ENCODE results near the gene TNNI2.

DNA sequence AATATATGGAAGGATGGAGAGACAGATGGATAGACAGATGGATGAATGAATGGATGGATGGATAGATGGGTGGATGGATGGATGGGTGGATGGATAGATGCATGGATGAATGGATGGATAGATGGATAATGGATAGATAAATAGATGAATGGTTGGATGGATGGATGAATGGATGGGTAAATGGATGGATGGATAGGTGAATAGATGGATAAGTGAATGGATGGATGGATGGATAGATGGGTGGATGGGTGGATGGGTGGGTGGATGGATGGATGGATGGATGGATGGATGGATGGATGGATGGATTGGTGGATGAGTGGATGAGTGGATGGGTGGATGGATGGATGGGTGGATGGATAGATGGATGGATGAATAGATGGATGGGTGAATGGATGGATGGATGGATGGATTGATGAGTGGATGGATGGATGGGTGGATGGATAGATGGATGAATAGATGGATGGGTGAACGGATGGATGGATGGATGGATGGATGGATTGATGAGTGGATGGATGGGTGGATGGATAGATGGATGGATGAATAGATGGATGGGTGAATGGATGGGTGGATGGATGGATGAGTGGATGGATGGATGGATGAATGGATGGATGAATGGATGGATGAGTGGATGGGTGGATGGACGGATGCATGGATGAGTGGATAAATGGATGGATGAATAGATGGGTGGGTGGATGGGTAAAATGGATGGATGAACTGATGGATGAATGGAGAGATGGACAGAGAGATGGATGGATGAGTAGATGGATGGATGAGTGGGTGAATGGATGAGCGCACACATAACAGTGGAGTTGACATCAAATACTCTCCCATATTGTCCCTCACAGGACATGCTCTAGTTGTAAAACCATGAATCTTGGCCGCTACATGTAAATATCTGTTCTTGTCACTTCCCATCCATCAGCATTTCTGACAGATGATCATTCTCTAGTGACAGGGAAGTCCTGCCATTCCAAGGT, 22.9 kb downstream of the TNNI2 start:
- TF ChIP-seq ZBTB7A (tag by site-specific recombination; IDR thresholded peaks at IDR 0.05; ENCODE audit: low read depth) (no peak), ZNF202 (tag by site-specific recombination; IDR thresholded peaks at IDR 0.05; ENCODE audit: borderline replicate concordance) (no peak), RBAK (tag by site-specific recombination; IDR thresholded peaks at IDR 0.05) (no peak)
- TF ChIP-seq, protein P1, sequence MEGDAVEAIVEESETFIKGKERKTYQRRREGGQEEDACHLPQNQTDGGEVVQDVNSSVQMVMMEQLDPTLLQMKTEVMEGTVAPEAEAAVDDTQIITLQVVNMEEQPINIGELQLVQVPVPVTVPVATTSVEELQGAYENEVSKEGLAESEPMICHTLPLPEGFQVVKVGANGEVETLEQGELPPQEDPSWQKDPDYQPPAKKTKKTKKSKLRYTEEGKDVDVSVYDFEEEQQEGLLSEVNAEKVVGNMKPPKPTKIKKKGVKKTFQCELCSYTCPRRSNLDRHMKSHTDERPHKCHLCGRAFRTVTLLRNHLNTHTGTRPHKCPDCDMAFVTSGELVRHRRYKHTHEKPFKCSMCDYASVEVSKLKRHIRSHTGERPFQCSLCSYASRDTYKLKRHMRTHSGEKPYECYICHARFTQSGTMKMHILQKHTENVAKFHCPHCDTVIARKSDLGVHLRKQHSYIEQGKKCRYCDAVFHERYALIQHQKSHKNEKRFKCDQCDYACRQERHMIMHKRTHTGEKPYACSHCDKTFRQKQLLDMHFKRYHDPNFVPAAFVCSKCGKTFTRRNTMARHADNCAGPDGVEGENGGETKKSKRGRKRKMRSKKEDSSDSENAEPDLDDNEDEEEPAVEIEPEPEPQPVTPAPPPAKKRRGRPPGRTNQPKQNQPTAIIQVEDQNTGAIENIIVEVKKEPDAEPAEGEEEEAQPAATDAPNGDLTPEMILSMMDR (tag by site-specific recombination; IDR thresholded peaks at IDR 0.05): no peak
- TF ChIP-seq, protein P2, sequence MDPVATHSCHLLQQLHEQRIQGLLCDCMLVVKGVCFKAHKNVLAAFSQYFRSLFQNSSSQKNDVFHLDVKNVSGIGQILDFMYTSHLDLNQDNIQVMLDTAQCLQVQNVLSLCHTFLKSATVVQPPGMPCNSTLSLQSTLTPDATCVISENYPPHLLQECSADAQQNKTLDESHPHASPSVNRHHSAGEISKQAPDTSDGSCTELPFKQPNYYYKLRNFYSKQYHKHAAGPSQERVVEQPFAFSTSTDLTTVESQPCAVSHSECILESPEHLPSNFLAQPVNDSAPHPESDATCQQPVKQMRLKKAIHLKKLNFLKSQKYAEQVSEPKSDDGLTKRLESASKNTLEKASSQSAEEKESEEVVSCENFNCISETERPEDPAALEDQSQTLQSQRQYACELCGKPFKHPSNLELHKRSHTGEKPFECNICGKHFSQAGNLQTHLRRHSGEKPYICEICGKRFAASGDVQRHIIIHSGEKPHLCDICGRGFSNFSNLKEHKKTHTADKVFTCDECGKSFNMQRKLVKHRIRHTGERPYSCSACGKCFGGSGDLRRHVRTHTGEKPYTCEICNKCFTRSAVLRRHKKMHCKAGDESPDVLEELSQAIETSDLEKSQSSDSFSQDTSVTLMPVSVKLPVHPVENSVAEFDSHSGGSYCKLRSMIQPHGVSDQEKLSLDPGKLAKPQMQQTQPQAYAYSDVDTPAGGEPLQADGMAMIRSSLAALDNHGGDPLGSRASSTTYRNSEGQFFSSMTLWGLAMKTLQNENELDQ (tag by site-specific recombination; IDR thresholded peaks at IDR 0.05; ENCODE audit: low read depth): no peak

All from HEK293 (cell line).